GM19351 (cell line): ENCODE measurements around the gene SEM1.
"Not testable (repeated sequence)": the region's sequence is repeated elsewhere in the genome, so short reads cannot be mapped to it uniquely, and the experiment has no call there.

Experiments used
- ATAC-seq: cut with Tn5 transposase; IDR thresholded peaks from one replicate; pipeline ENCODE4 v1.9.1; 2021; ENCODE audit warnings: mild to moderate bottlenecking, moderate library complexity; ENCODE audit not compliant: unreplicated experiment

Gene SEM1

DNA sequence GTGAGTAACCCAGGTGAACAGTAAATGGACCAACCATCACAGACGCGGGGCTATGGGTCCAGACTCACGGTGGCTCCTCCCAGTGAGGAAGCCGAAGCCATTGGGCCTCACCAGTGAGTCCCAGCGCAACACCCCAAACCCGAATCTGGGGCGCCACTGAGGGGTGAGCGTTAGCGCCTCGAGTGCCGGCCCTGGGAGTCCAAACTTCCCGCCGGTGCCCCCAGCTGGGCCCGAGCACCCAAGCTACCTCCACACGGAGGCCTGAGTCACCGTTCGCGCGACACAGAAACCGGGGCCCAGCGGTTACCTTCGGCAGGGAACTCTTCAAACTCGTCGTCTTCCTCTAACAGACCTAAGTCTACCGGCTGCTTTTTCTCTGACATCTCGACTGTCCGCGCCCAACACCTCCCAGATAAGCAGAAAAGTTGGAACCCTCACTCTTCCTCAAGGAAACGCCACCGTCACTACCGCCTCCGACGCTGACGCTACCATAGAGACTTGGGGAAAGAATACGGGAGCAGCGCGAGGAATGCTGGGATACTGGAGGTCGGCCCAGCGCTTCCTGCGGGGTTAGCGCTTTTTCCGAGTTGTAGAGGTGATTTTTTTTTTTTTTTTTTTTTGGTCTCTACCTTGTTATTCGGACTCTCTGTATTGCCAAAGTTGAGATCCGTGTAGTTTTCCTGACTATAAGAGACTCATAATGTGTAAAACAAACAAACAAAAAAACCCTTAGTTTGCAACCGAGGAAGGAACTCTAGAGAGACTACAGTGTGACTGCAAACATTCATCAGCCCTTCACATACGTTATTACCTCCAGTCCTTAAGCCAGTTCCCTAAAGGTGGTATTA is at the start of gene SEM1:
SEM1 (minus strand) TSS at position 466 of the 848 bp plus-strand sequence; CDS start at position 383, 83 bp downstream.
- ATAC-seq = peak; percentile 88

DNA sequence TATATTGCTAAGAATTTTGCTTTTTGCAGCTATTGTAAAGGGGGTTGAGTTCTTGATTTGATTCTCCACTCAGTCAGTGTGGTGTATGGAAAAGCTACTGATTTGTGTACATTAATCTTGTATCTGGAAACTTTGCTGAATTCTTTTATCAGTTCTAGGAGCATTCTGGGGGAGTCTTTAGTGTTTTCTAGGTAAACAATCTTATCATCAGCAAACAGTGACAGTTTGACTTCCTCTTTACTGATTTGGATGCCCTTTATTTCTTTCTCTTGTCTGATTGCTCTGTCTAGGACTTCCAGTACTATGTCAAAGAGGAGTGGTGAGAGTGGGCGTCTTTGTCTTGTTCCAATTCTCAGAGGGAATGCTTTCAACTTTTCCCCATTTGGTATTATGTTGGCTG is 48.2 kb upstream of the SEM1 start:
- ATAC-seq = not testable (repeated sequence)

DNA sequence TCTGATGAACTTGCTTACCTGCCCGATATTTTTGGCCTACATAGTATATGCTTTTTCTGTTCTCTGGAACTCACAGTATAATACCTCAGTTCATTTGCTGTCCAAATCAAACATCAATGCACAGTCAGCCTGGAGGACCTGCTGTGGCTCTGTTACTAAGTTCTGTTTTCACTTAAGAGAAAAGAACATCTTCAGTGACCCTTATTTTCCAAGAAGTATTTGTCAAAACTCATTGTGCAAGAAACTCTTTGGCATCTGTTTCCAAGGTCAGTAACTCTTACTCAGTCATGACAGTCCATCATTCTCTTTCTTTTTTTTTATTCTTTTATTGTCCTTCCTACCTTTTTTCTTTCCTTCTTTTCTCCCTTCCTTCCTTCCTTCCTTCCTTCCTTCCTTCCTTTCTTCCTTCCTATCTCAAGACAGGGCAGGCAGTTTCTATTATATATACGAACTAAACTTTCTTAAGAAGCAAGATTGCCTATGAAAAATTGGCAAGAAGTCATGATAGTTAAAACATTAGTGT is 37.8 kb upstream of the SEM1 start:
- ATAC-seq = no peak

GRCh38 chr7:96740130-96740529 is 30.5 kb upstream of the SEM1 start:
- no peak for ATAC-seq

GRCh38 chr7:96739609-96740008 is 30.0 kb upstream of the SEM1 start:
- ATAC-seq = no peak

- no peak for ATAC-seq
These were observed 29.5 kb upstream of the SEM1 start for GRCh38 chr7:96739167-96739566.

DNA sequence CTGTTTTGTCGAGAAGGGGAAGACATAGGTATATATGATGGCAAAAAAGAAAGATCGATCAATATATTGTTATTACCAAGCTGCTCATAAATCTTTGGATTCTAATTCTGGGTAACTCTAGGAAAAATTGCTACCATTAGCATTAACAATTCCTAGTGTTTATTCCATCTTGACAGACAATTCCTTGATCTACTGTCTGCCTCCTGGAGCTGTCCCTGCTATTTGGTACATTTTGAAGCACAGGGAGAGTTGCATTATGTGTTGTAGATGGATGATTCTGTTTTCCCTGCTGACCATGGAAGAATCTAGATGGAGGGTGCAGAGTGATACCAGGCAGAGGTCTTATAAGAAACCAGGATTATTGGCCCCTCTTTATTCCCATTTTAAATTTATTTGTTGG is 29.1 kb upstream of the SEM1 start:
- no peak for ATAC-seq

GRCh38 chr7:96737545-96738050 is 28.0 kb upstream of the SEM1 start:
- ATAC-seq = no peak

DNA sequence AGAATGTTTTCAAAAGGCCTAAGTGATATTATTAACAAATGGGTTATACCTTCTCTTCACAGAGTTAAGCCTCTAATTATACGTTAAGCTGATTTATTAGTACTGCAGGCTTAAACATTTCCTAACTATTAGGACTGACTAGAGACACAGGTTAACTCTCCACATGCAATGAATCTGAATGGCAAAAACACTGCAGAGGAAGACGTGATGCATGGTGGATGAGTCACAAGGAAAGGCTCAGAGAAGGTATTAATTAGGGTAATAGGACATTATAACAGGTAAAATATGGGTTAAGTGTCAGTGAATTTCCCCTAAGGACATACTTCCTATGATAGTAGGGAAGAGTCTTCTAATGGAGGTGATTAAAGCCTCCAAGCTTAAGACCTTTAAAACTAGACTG is 24.7 kb upstream of the SEM1 start:
- no peak for ATAC-seq

- no peak for ATAC-seq
These were observed 20.2 kb upstream of the SEM1 start for GRCh38 chr7:96729820-96730219.

DNA sequence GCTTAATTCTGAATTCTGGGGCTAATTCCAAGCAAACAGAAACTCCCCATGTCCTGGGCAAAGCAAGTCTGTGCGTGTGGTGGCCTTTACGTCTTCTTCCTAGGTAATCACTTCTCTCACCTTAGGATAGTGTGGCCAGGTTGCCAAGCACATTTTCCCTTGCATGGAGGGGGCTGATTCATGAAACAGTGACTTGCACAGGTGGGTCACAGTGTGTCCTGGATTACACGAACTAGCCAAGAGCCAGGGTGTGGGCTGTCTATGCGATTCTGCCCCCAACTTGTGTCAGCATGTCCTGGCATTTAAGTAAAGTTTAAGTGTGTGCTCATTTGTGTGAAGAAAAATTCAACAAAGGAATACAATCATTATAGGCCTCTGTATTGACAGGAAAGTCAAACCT is 18.5 kb upstream of the SEM1 start:
- ATAC-seq = no peak

GRCh38 chr7:96727534-96728088 is 18.0 kb upstream of the SEM1 start:
- ATAC-seq = no peak

DNA sequence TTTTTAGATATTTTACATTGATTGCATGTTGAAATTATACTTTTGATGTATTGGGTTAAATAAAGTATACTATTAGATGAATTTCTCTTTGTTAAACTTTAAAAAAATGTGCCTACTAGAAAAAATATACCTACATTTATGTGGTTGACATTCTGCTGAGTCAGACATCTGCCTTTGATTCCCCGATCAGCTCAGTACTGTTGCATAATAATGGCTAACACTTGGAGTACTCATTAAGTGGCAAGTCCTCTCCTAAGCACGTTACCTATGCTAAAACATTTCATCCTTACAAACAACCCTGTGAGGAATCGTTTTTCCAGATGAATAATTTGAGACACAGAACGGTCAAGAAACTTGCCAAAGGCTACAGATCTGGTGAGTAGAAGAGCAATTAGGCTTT is 14.0 kb upstream of the SEM1 start:
- ATAC-seq = no peak

- not testable (repeated sequence) for ATAC-seq
These were observed 13.3 kb upstream of the SEM1 start for GRCh38 chr7:96722928-96723327.

GRCh38 chr7:96720843-96721242 is 11.2 kb upstream of the SEM1 start:
- ATAC-seq = no peak

DNA sequence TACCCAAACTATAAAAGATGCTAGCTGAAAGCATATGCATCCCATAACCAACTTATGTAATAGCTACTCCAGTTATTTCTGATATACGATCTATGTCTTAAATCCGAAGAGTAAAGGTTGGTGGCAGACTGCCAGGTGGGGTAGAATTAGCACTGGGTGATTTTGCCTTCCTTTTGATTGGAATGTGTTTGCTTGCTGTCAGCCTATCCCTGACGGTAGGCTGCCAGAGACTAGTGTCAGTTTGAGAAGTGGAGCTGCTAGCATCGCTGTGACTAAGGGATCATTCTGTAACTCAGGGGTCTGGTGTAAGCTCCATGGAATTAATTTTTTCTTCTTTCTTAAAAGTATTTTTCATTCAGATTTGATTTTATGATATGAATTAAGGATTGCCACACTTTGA is 9.5 kb upstream of the SEM1 start:
- ATAC-seq = no peak

GRCh38 chr7:96718107-96719003 is 8.7 kb upstream of the SEM1 start:
- ATAC-seq = no peak

DNA sequence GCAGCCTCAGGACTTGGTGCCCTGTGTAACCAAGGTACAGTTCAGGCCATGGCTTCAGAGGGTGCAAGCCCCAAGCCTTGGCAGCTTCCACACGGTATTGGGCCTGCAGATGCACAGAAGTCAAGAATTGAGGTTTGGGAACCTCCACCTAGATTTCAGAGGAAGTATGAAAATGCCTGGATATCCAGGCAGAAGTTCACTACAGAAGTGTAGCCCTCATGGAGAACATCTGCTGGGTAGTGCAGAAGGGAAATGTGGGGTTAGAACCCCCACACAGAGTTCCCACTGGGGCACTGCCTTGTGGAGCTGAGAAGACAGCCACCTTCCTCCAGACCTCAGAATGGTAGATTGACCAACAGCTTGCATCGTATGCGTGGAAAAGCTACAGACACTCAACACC is 3.4 kb upstream of the SEM1 start:
- no peak for ATAC-seq

DNA sequence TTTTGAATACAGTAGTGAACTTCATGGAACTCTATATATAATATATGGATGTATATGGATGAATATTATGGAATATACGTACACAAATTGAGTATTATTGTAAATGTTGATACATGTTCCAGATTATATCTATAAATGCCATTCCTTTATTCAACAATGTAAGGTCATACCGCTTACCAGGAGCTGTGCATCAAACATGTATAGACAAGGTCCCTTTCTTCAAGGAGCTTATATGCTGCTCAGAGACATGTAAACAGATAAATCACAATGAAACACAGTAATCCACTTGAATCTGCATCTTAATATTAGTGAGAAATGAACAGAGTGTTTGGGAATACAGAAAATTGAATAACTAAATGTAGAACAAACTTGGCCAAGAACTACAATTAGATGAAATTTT is 898 bp upstream of the SEM1 start:
- no peak for ATAC-seq

DNA sequence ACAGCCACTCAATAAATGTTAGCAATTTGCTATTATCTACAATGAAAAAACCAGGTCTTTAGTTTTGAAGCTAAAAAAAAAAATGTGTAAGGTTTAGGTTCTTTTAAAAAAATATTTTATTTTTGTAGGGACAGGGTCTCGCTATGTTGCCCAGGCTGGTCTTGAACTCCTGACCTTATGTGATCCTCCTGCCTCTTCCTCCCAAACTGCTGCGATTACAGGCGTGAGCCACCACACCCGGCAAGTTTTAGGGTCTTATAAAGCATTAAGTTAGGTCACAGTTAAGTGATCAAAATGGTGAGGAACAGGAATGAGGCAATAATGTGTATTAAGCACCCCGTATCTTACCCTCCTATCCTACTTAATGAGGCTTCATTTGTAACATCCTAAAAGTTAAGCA is 774 bp downstream of the SEM1 start:
- ATAC-seq = peak; percentile 9
